ENCODE results near the gene DCX.

- no peak for TF ChIP-seq EZH2 (IDR thresholded peaks at IDR 0.05; ENCODE audit: low read length)
- no peak for TF ChIP-seq CTCF (optimal IDR thresholded peaks at IDR 0.05 in 1 of 3, IDR thresholded peaks at IDR 0.05 in 1 of 3, conservative IDR thresholded peaks at IDR 0.05 in 1 of 3; ENCODE audit: extremely low read depth in 1 of 3, insufficient read depth in 2 of 3, low read length in 3 of 3)
Measured at GRCh38 chrX:111411983-111412382, at the start of gene DCX.
